ENCODE data around the gene FRMD8.
"Not testable (repeated sequence)": the region's sequence is repeated elsewhere in the genome, so short reads cannot be mapped to it uniquely, and the experiment has no call there.

The FRMD8 gene

GRCh38 chr11:65412271-65413076 lies 26.0 kb downstream of the FRMD8 start:
- DNase-seq (ENCODE audit: low read depth), result no peak
- TF ChIP-seq CTCF (conservative IDR thresholded peaks at IDR 0.05; ENCODE audit: control insufficient read depth, insufficient read depth, low read depth, low read length), result no peak
- H3K4me3 ChIP-seq (ENCODE audit: control insufficient read depth, low read depth, low read length), result no peak overlapping the region

GRCh38 chr11:65413077-65413664 lies 26.7 kb downstream of the FRMD8 start:
- DNase-seq (ENCODE audit: low read depth); H3K4me3 ChIP-seq (ENCODE audit: control insufficient read depth, low read depth, low read length): not testable (repeated sequence)

GRCh38 chr11:65414776-65415498 lies 28.5 kb downstream of the FRMD8 start:
- DNase-seq (ENCODE audit: low read depth), result peak; percentile 74
- no peak for TF ChIP-seq CTCF (conservative IDR thresholded peaks at IDR 0.05; ENCODE audit: control insufficient read depth, insufficient read depth, low read depth, low read length)
- H3K4me3 ChIP-seq (ENCODE audit: control insufficient read depth, low read depth, low read length), result no peak overlapping the region

GRCh38 chr11:65415499-65416340 lies 29.3 kb downstream of the FRMD8 start:
- H3K4me3 ChIP-seq (ENCODE audit: control insufficient read depth, low read depth, low read length), result no peak overlapping the region
- DNase-seq (ENCODE audit: low read depth), result no peak
- TF ChIP-seq CTCF (conservative IDR thresholded peaks at IDR 0.05; ENCODE audit: control insufficient read depth, insufficient read depth, low read depth, low read length), result no peak

GRCh38 chr11:65416341-65416824 lies 29.9 kb downstream of the FRMD8 start:
- peak; percentile 81 for TF ChIP-seq CTCF (conservative IDR thresholded peaks at IDR 0.05; ENCODE audit: control insufficient read depth, insufficient read depth, low read depth, low read length)
- DNase-seq (ENCODE audit: low read depth), result peak; percentile 76
- H3K4me3 ChIP-seq (ENCODE audit: control insufficient read depth, low read depth, low read length), result peak overlapping the region; percentile 24

- peak; percentile 14 for DNase-seq (ENCODE audit: low read depth)
- H3K4me3 ChIP-seq (ENCODE audit: control insufficient read depth, low read depth, low read length), result peak overlapping the region; percentile 24
- no peak for TF ChIP-seq CTCF (conservative IDR thresholded peaks at IDR 0.05; ENCODE audit: control insufficient read depth, insufficient read depth, low read depth, low read length)
These were observed 30.6 kb downstream of the FRMD8 start for GRCh38 chr11:65416841-65417701.
